CD4-positive, CD25-positive, alpha-beta regulatory T cell (primary cell): ENCODE data around the gene RASA4B. TPM values are rescaled to one million over a fixed set of nuclear protein-coding genes. Genes with fewer than 3 reads are reported as not detected.

ENCODE experiments used
- ATAC-seq, 2 donors: fragments of 150-1000 bp; cut with Tn5 transposase; one replicate each; pipeline ENCODE4 v1.10.0; 2021; ENCODE audit warnings: low read depth in 2 of 2, moderate number of reproducible peaks in 2 of 2, moderate library complexity in 1 of 2
- DNase-seq, 3 donors: peaks; one replicate each; pipeline versions ENCODE4 v3.0.0 to v3.0.0-alpha.2; 2012 to 2022; ENCODE audit warnings: mixed read lengths in 1 of 3
- H3K27ac ChIP-seq: one replicate; pipeline ENCODE4 v1.7.0; 2013; ENCODE audit warnings: mild to moderate bottlenecking, low read length; ENCODE audit not compliant: insufficient read depth, poor library complexity, severe bottlenecking
- H3K27me3 ChIP-seq: one replicate; pipeline ENCODE4 v1.7.0; 2013; ENCODE audit warnings: low read length; ENCODE audit not compliant: control insufficient read depth, insufficient read depth
- H3K36me3 ChIP-seq: one replicate; pipeline ENCODE4 v1.7.0; 2013; ENCODE audit warnings: mild to moderate bottlenecking, low read length, moderate library complexity; ENCODE audit not compliant: control insufficient read depth, insufficient read depth
- H3K4me1 ChIP-seq: 2 replicates; pipeline ENCODE4 v1.7.0; 2013; ENCODE audit warnings: mild to moderate bottlenecking, low read length; ENCODE audit not compliant: insufficient read depth, control insufficient read depth, poor library complexity, severe bottlenecking
- H3K4me3 ChIP-seq: one replicate; pipeline ENCODE4 v1.7.0; 2013; ENCODE audit warnings: low read depth, mild to moderate bottlenecking, low read length, moderate library complexity
- H3K9me3 ChIP-seq, 2 experiments: 1 replicate in 1 of 2; 2 replicates in 1 of 2; pipeline ENCODE4 v1.7.0; 2013; ENCODE audit warnings: low read length in 2 of 2, mild to moderate bottlenecking in 1 of 2, moderate library complexity in 1 of 2; ENCODE audit not compliant: control insufficient read depth in 2 of 2
- H3K27ac Mint-ChIP-seq, 3 donors: one replicate each; pipeline ENCODE4 v1.8.0; 2020 to 2022; ENCODE audit warnings: mild to moderate bottlenecking in 3 of 3, mixed read lengths in 3 of 3, moderate library complexity in 2 of 3
- H3K27me3 Mint-ChIP-seq: one replicate; pipeline ENCODE4 v1.8.0; 2022; ENCODE audit warnings: mild to moderate bottlenecking, mixed read lengths
- H3K36me3 Mint-ChIP-seq: one replicate; pipeline ENCODE4 v1.8.0; 2020; ENCODE audit warnings: mixed read lengths
- H3K4me1 Mint-ChIP-seq, 4 donors: one replicate each; pipeline ENCODE4 v1.8.0; 2020 to 2022; ENCODE audit warnings: mixed read lengths in 4 of 4, mild to moderate bottlenecking in 1 of 4
- H3K4me3 Mint-ChIP-seq, 4 donors: one replicate each; pipeline ENCODE4 v1.8.0; 2020 to 2022; ENCODE audit warnings: mild to moderate bottlenecking in 4 of 4, mixed read lengths in 4 of 4, moderate library complexity in 3 of 4
- H3K9me3 Mint-ChIP-seq, 7 donors: one replicate each; pipeline ENCODE4 v1.8.0; 2020 to 2022; ENCODE audit warnings: mixed read lengths in 7 of 7, mild to moderate bottlenecking in 3 of 7, moderate library complexity in 2 of 7
- polyA plus RNA-seq, 4 donors: library from polyadenylated mRNA; unstranded; fragments of 300-500 nt; fragmentation: Illumina TruSeq; gene quantifications; one replicate each; pipeline ENCODE4 v1.2.3, GENCODE V29; 2021
- total RNA-seq: library from RNA; stranded (reverse); gene quantifications from one replicate; pipeline ENCODE4 v1.2.3, GENCODE V29; 2022

Gene RASA4B
- total and polyA plus RNA-seq, 5 donors from 2014 or later, result 8.0 to 32.4 (median 9.7) TPM

- H3K9me3 ChIP-seq, result no peaks in the 10 kb centered on the region
- H3K27me3 ChIP-seq, result no peaks in the 10 kb centered on the region
- H3K4me1 ChIP-seq, result peaks cover 13% of the 10 kb centered on the region
- ATAC-seq (no peak), DNase-seq (no peak)
- no peak overlapping the region for H3K4me3 Mint-ChIP-seq
- no peak overlapping the region for H3K4me3 ChIP-seq
- H3K4me1 Mint-ChIP-seq, result peaks cover 0 to 24% (median 6%) of the 10 kb centered on the region in 4 donors
- no peak overlapping the region for H3K27ac ChIP-seq
- H3K36me3 ChIP-seq, result peaks cover 17% of the 10 kb centered on the region
- no peaks in the 10 kb centered on the region for H3K36me3 Mint-ChIP-seq
- H3K9me3 Mint-ChIP-seq, result no peaks in the 10 kb centered on the region
- no peak overlapping the region for H3K27ac Mint-ChIP-seq
- no peaks in the 10 kb centered on the region for H3K27me3 Mint-ChIP-seq
Measured at GRCh38 chr7:102469351-102469971, 48.1 kb downstream of the RASA4B start.

- H3K27ac Mint-ChIP-seq, result no peak overlapping the region
- H3K4me1 ChIP-seq, result peaks cover 21% of the 10 kb centered on the region
- peaks cover 0 to 30% (median 7%) of the 10 kb centered on the region in 4 donors for H3K4me1 Mint-ChIP-seq
Measured at GRCh38 chr7:102468478-102469350, 48.9 kb downstream of the RASA4B start.

DNA sequence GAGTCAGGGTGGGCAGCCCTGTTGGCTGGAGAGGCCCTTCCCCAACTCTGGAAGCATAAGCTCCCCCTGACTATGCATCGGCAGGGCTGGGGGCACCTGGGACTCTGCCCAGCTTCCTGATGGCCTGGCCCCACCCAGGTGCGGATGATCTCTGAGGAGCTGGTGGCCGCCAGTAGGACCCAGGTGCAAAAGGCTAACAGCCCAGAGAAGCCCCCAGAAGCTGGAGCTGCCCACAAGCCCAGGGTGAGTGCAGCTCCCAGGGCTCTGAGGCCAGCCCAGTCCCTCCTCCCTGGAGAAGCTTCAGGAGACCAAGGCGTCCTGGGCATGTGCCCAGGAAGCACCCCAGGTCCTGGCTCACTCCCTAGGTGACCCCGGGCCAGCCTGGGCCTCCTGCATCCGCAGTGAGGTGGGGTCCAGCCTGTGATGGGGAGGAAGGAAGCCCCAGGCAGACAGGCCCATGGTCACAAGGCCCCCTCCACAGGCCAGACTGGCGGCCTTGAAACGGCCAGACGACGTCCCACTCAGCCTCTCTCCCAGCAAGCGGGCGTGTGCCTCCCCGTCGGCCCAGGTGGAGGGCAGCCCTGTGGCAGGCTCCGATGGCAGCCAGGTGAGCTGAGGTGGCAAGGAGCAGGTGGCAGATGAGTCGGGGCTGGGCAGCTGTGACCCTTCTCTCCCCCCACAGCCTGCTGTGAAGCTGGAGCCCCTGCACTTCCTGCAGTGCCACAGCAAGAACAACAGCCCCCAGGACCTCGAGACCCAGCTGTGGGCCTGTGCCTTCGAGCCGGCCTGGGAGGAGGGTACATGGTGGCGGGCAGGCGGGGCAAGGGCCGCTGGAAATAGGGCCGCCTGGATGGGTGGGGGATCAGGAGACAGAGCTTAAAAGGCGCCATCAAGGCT is 49.7 kb downstream of the RASA4B start:
- no peaks in the 10 kb centered on the region for H3K27me3 Mint-ChIP-seq
- H3K36me3 Mint-ChIP-seq, result no peaks in the 10 kb centered on the region
- Histone ChIP-seq H3K27me3 (no peaks in the 10 kb centered on the region), H3K9me3 (no peaks in the 10 kb centered on the region), H3K27ac (no peak overlapping the region), H3K36me3 (peaks cover 8% of the 10 kb centered on the region), H3K4me3 (no peak overlapping the region), H3K4me1 (peaks cover 24% of the 10 kb centered on the region)
- no peak overlapping the region for H3K27ac Mint-ChIP-seq
- DNase-seq (no peak), ATAC-seq (no peak)
- no peak overlapping the region for H3K4me3 Mint-ChIP-seq
- no peaks in the 10 kb centered on the region for H3K9me3 Mint-ChIP-seq
- peaks cover 0 to 36% (median 8%) of the 10 kb centered on the region in 4 donors for H3K4me1 Mint-ChIP-seq

More at GRCh38 chr7:102468478-102469350, 48.9 kb downstream of the RASA4B start:
- Histone ChIP-seq H3K27ac (no peak overlapping the region), H3K36me3 (peaks cover 17% of the 10 kb centered on the region), H3K9me3 (no peaks in the 10 kb centered on the region), H3K27me3 (no peaks in the 10 kb centered on the region), H3K4me3 (no peak overlapping the region)
- Mint-ChIP-seq H3K4me3 (no peak overlapping the region), H3K36me3 (no peaks in the 10 kb centered on the region), H3K9me3 (no peaks in the 10 kb centered on the region), H3K27me3 (no peaks in the 10 kb centered on the region)
- ATAC-seq (no peak), DNase-seq (no peak)

GRCh38 chr7:102466097-102466496 is 51.5 kb downstream of the RASA4B start:
- ATAC-seq (no peak), DNase-seq (no peak)
- H3K4me3 Mint-ChIP-seq, result peak overlapping the region; percentile 87 to 96 (median 91)
- H3K36me3 Mint-ChIP-seq, result no peaks in the 10 kb centered on the region
- Histone ChIP-seq H3K27ac (no peak overlapping the region), H3K4me1 (peaks cover 24% of the 10 kb centered on the region), H3K4me3 (no peak overlapping the region), H3K9me3 (no peaks in the 10 kb centered on the region), H3K36me3 (no peaks in the 10 kb centered on the region), H3K27me3 (no peaks in the 10 kb centered on the region)
- peaks cover 0 to 44% (median 13%) of the 10 kb centered on the region in 4 donors for H3K4me1 Mint-ChIP-seq
- no peaks in the 10 kb centered on the region for H3K27me3 Mint-ChIP-seq
- H3K9me3 Mint-ChIP-seq, result no peaks in the 10 kb centered on the region
- H3K27ac Mint-ChIP-seq, result peak overlapping the region in 1 of 3 donors; percentile 47

GRCh38 chr7:102464577-102465280 is 52.8 kb downstream of the RASA4B start, which contains the start of the genes ALKBH4 and LRWD1:
TSS of gene ALKBH4 (minus strand) at chr7:102464863. CDS start at chr7:102464836, 27 bp downstream.
TSS of gene LRWD1 (plus strand) at chr7:102464984. CDS start at chr7:102465081, 97 bp downstream.
- Histone ChIP-seq H3K27ac (peak within 1 kb of the TSS; percentile 67), H3K4me3 (peak within 1 kb of the TSS; percentile 82), H3K27me3 (no peaks in the 10 kb centered on the region), H3K36me3 (no peaks in the 10 kb centered on the region), H3K9me3 (no peaks in the 10 kb centered on the region), H3K4me1 (peaks cover 24% of the 10 kb centered on the region)
- H3K27me3 Mint-ChIP-seq, result no peaks in the 10 kb centered on the region
- no peaks in the 10 kb centered on the region for H3K36me3 Mint-ChIP-seq
- peak within 1 kb of the TSS; percentile 81 to 93 (median 93) for H3K27ac Mint-ChIP-seq
- peaks cover 0 to 49% (median 13%) of the 10 kb centered on the region in 4 donors for H3K4me1 Mint-ChIP-seq
- no peaks in the 10 kb centered on the region for H3K9me3 Mint-ChIP-seq
- H3K4me3 Mint-ChIP-seq, result peak within 1 kb of the TSS; percentile 87 to 96 (median 91)
- ATAC-seq (peak; percentile 97 to 98), DNase-seq (peak; percentile 91 to 95 (median 92))

GRCh38 chr7:102463841-102464576 is 53.6 kb downstream of the RASA4B start:
- no peaks in the 10 kb centered on the region for H3K27me3 Mint-ChIP-seq
- peaks cover 24% of the 10 kb centered on the region for H3K4me1 ChIP-seq
- ATAC-seq (no peak), DNase-seq (no peak)
- H3K9me3 Mint-ChIP-seq, result no peaks in the 10 kb centered on the region
- peaks cover 5% of the 10 kb centered on the region for H3K36me3 ChIP-seq
- H3K9me3 ChIP-seq, result no peaks in the 10 kb centered on the region
- H3K4me3 ChIP-seq, result peak overlapping the region; percentile 82
- H3K36me3 Mint-ChIP-seq, result no peaks in the 10 kb centered on the region
- H3K4me3 Mint-ChIP-seq, result peak overlapping the region; percentile 87 to 96 (median 91)
- peak overlapping the region; percentile 81 to 93 (median 93) for H3K27ac Mint-ChIP-seq
- H3K4me1 Mint-ChIP-seq, result peaks cover 0 to 49% (median 13%) of the 10 kb centered on the region in 4 donors
- H3K27me3 ChIP-seq, result no peaks in the 10 kb centered on the region
- H3K27ac ChIP-seq, result peak overlapping the region; percentile 67
